BE2C (cell line): Measurements from ENCODE around the gene THSD7A.

ENCODE experiments used
- DNase-seq: peaks from one replicate; pipeline ENCODE4 v3.0.0-alpha.2; 2020
- H3K27me3 ChIP-seq: fragments of 250-450 bp; sonication (Bioruptor Pico); 2 replicates; pipeline ENCODE4 v1.5.1; 2020; ENCODE audit warnings: mild to moderate bottlenecking
- H3K36me3 ChIP-seq: fragments of 250-450 bp; sonication (Bioruptor Pico); 2 replicates; pipeline ENCODE4 v1.5.1; 2020; ENCODE audit warnings: mild to moderate bottlenecking
- H3K4me1 ChIP-seq: fragments of 250-450 bp; sonication (Bioruptor Pico); 2 replicates; pipeline ENCODE4 v1.5.1; 2020
- H3K4me3 ChIP-seq: 2 replicates; pipeline ENCODE4 v1.5.1; 2011; ENCODE audit warnings: low read depth, low read length
- H3K9me3 ChIP-seq: fragments of 250-450 bp; sonication (Bioruptor Pico); 2 replicates; pipeline ENCODE4 v1.5.1; 2020
- TF ChIP-seq, protein P1 (sequence below): IDR thresholded peaks from 2 replicates; pipeline ENCODE4 v1.5.1; 2012; ENCODE audit warnings: mild to moderate bottlenecking, low read depth, low read length

The THSD7A gene

DNA sequence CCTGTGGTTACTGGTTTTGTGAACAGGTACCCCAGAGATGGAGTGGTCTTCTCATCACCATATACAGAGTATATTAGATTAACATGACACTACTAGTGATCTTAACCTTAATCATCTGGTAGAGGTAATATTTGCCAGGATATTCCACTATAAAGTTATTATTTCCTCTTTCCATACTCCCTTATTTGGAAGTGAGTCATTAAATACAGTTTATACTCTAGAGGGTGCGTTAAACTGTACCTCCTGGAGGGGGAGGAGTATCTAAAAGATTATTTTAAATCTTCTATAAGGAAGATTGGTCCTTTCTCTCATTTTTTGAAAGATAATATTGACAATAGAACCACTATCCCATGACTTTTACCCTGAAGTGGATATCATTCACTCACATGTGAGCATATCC lies 85.4 kb downstream of the THSD7A start:
- Histone ChIP-seq H3K27me3 (no peaks in the 10 kb centered on the region), H3K36me3 (no peaks in the 10 kb centered on the region), H3K4me3 (no peak overlapping the region), H3K4me1 (peaks cover 11% of the 10 kb centered on the region; the same call in 1 of the 2 replicates), H3K9me3 (peaks cover 3% of the 10 kb centered on the region; the same call in 1 of the 2 replicates)
- no peak for DNase-seq
- TF ChIP-seq, protein P1, sequence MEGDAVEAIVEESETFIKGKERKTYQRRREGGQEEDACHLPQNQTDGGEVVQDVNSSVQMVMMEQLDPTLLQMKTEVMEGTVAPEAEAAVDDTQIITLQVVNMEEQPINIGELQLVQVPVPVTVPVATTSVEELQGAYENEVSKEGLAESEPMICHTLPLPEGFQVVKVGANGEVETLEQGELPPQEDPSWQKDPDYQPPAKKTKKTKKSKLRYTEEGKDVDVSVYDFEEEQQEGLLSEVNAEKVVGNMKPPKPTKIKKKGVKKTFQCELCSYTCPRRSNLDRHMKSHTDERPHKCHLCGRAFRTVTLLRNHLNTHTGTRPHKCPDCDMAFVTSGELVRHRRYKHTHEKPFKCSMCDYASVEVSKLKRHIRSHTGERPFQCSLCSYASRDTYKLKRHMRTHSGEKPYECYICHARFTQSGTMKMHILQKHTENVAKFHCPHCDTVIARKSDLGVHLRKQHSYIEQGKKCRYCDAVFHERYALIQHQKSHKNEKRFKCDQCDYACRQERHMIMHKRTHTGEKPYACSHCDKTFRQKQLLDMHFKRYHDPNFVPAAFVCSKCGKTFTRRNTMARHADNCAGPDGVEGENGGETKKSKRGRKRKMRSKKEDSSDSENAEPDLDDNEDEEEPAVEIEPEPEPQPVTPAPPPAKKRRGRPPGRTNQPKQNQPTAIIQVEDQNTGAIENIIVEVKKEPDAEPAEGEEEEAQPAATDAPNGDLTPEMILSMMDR, result no peak

DNA sequence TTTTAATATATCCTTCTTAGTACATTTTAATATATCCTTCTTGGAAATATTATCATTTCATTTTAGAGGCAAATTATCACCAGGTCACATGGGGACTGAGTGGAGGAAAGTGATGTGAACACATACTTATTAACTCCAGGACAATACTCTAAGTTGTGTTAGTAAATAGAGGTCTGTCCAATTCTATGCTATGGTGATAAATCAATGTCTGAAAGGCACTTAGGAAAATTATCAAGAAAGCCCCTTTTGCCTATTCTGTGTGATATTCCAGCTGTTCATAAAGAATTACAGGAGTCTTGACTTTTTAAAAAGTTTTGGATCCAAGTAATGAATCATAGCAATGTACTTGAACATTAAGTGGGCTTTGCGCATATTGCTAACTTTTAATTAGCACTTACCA lies 88.5 kb downstream of the THSD7A start:
- no peaks in the 10 kb centered on the region for H3K27me3 ChIP-seq
- H3K9me3 ChIP-seq, result no peaks in the 10 kb centered on the region
- no peak for DNase-seq
- no peaks in the 10 kb centered on the region for H3K36me3 ChIP-seq
- TF ChIP-seq, protein P1, result no peak
- H3K4me1 ChIP-seq, result peaks cover 5% of the 10 kb centered on the region; the same call in 1 of the 2 replicates
- no peak overlapping the region for H3K4me3 ChIP-seq

DNA sequence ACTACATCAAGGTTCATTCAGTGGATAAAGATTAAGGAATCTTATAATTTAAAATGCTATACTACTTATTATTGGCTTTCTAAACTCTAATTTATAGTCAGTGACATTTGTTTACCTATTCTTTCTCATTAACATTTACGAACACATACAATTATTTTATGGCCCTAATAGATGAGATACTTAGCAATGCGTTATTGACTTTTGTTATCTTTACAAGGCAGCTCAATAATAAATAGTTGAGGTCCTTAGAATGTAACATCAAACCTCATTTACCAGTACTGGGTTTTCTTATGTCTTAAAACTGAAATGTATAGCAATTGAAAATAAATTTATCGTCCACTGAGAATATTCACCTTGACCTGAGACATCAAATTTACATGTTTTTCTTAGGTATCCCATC lies 89.0 kb downstream of the THSD7A start:
- Histone ChIP-seq H3K36me3 (no peaks in the 10 kb centered on the region), H3K4me1 (peaks cover 5% of the 10 kb centered on the region; the same call in 1 of the 2 replicates), H3K27me3 (no peaks in the 10 kb centered on the region), H3K9me3 (no peaks in the 10 kb centered on the region), H3K4me3 (no peak overlapping the region)
- TF ChIP-seq, protein P1, result no peak
- no peak for DNase-seq

DNA sequence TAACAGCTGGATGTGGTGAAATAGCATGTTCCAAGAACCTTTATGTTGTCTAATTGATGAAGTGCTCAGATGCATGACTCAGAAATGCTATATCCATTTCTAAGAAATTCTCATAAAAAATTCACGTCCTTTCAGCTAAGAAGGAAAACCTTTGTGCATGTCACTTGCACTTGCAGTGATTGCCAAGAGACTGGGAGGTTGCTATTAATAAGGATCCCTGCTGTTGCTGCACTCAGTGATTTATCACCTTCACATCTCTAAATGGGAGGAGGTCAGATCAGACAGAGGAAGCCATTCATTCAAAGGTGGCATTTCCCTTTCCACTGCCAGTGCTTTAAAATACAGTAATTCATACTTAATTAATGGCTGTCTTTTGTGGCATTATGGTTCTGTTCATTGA lies 89.5 kb downstream of the THSD7A start:
- no peaks in the 10 kb centered on the region for H3K9me3 ChIP-seq
- no peaks in the 10 kb centered on the region for H3K27me3 ChIP-seq
- TF ChIP-seq, protein P1, result no peak
- no peaks in the 10 kb centered on the region for H3K36me3 ChIP-seq
- no peak overlapping the region for H3K4me3 ChIP-seq
- H3K4me1 ChIP-seq, result peaks cover 5% of the 10 kb centered on the region; the same call in 1 of the 2 replicates
- no peak for DNase-seq

DNA sequence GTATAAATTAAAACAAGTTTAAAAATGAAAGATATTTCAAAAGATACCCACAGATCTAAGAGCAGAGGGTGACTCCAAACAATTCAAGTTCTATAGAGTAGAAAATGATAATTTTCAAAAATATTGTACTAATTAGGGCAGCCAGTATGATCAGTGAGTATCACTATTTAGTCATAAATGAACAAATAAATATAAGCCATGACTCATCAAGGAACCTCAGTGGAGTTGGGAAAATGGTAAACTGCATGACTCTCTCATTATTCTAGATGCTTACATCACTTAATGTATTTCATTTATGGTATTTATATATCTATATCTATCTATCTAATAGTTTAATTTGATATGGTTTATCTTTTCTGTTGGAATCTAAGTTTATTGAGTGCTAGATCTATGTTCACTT lies 94.3 kb downstream of the THSD7A start:
- TF ChIP-seq, protein P1, result no peak
- no peaks in the 10 kb centered on the region for H3K9me3 ChIP-seq

DNA sequence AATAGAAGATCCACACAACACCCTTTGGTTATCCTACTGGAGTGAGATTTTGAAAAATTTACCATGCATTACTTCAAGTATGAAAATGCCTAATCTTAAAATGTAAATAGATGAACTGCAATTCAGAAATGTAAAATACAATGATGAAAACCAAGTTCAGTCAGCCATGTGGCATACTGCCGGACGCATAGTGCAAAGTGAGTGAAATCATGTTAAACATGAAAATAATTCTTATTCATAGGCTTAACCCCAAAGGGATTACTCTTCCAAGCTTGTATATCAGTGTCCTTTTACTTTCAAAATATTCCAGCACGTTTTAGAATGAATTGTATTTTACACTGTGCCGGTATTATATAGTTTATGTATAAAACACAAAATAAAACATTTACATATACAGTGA lies 99.8 kb downstream of the THSD7A start:
- Histone ChIP-seq H3K27me3 (no peaks in the 10 kb centered on the region), H3K9me3 (no peaks in the 10 kb centered on the region), H3K36me3 (no peaks in the 10 kb centered on the region), H3K4me1 (peaks cover 1% of the 10 kb centered on the region; the same call in 1 of the 2 replicates), H3K4me3 (no peak overlapping the region)
- no peak for DNase-seq
- TF ChIP-seq, protein P1, result no peak

More for the DNA sequence above, 94.3 kb downstream of the THSD7A start:
- Histone ChIP-seq H3K36me3 (no peaks in the 10 kb centered on the region), H3K27me3 (no peaks in the 10 kb centered on the region), H3K4me3 (no peak overlapping the region), H3K4me1 (peaks cover under 1% of the 10 kb centered on the region; the same call in 1 of the 2 replicates)
- DNase-seq, result no peak
